ENCODE data around the gene SPTBN4.
A peak's percentile ranks its signal among the peaks of the same experiment; 100 is the strongest.
"Not testable (repeated sequence)": the region's sequence is repeated elsewhere in the genome, so short reads cannot be mapped to it uniquely, and the experiment has no call there.

The SPTBN4 gene

GRCh38 chr19:40521276-40521675 lies 54.5 kb downstream of the SPTBN4 start:
- Histone ChIP-seq H3K4me3 (ENCODE audit: low read length) (no peak overlapping the region), H3K27ac (ENCODE audit: low read depth, low read length) (no peak overlapping the region), H3K9ac (ENCODE audit: low read length) (no peak overlapping the region), H3K36me3 (ENCODE audit: control insufficient read depth, insufficient read depth, low read length) (no peaks in the 10 kb centered on the region), H3K27me3 (ENCODE audit: control insufficient read depth, insufficient read depth, low read length) (no peaks in the 10 kb centered on the region), H3K4me1 (ENCODE audit: control insufficient read depth, insufficient read depth, low read length) (no peaks in the 10 kb centered on the region)

GRCh38 chr19:40521900-40522299 lies 55.1 kb downstream of the SPTBN4 start:
- not testable (repeated sequence) for H3K36me3 ChIP-seq (ENCODE audit: control insufficient read depth, insufficient read depth, low read length); H3K27me3 ChIP-seq (ENCODE audit: control insufficient read depth, insufficient read depth, low read length); H3K4me3 ChIP-seq (ENCODE audit: low read length); H3K9ac ChIP-seq (ENCODE audit: low read length); H3K4me1 ChIP-seq (ENCODE audit: control insufficient read depth, insufficient read depth, low read length); H3K27ac ChIP-seq (ENCODE audit: low read depth, low read length)

- Histone ChIP-seq H3K4me1 (ENCODE audit: control insufficient read depth, insufficient read depth, low read length) (no peaks in the 10 kb centered on the region), H3K9ac (ENCODE audit: low read length) (no peak overlapping the region), H3K27me3 (ENCODE audit: control insufficient read depth, insufficient read depth, low read length) (no peaks in the 10 kb centered on the region), H3K27ac (ENCODE audit: low read depth, low read length) (no peak overlapping the region), H3K4me3 (ENCODE audit: low read length) (no peak overlapping the region), H3K36me3 (ENCODE audit: control insufficient read depth, insufficient read depth, low read length) (no peaks in the 10 kb centered on the region)
Measured at GRCh38 chr19:40523322-40524047, 56.7 kb downstream of the SPTBN4 start.

- Histone ChIP-seq H3K36me3 (ENCODE audit: control insufficient read depth, insufficient read depth, low read length) (no peaks in the 10 kb centered on the region), H3K4me3 (ENCODE audit: low read length) (no peak overlapping the region), H3K27me3 (ENCODE audit: control insufficient read depth, insufficient read depth, low read length) (no peaks in the 10 kb centered on the region), H3K27ac (ENCODE audit: low read depth, low read length) (no peak overlapping the region), H3K9ac (ENCODE audit: low read length) (no peak overlapping the region), H3K4me1 (ENCODE audit: control insufficient read depth, insufficient read depth, low read length) (no peaks in the 10 kb centered on the region)
Measured at GRCh38 chr19:40524133-40524549, 57.3 kb downstream of the SPTBN4 start.

GRCh38 chr19:40524655-40525054 lies 57.9 kb downstream of the SPTBN4 start:
- Histone ChIP-seq H3K27me3 (ENCODE audit: control insufficient read depth, insufficient read depth, low read length) (no peaks in the 10 kb centered on the region), H3K4me3 (ENCODE audit: low read length) (no peak overlapping the region), H3K9ac (ENCODE audit: low read length) (no peak overlapping the region), H3K36me3 (ENCODE audit: control insufficient read depth, insufficient read depth, low read length) (no peaks in the 10 kb centered on the region), H3K27ac (ENCODE audit: low read depth, low read length) (no peak overlapping the region), H3K4me1 (ENCODE audit: control insufficient read depth, insufficient read depth, low read length) (no peaks in the 10 kb centered on the region)

GRCh38 chr19:40525234-40526051 lies 58.6 kb downstream of the SPTBN4 start:
- no peak overlapping the region for H3K27ac ChIP-seq (ENCODE audit: low read depth, low read length)
- no peaks in the 10 kb centered on the region for H3K27me3 ChIP-seq (ENCODE audit: control insufficient read depth, insufficient read depth, low read length)
- no peaks in the 10 kb centered on the region for H3K36me3 ChIP-seq (ENCODE audit: control insufficient read depth, insufficient read depth, low read length)
- H3K4me1 ChIP-seq (ENCODE audit: control insufficient read depth, insufficient read depth, low read length): no peaks in the 10 kb centered on the region
- H3K9ac ChIP-seq (ENCODE audit: low read length): no peak overlapping the region
- H3K4me3 ChIP-seq (ENCODE audit: low read length): no peak overlapping the region

- no peaks in the 10 kb centered on the region for H3K27me3 ChIP-seq (ENCODE audit: control insufficient read depth, insufficient read depth, low read length)
- H3K9ac ChIP-seq (ENCODE audit: low read length): no peak overlapping the region
- no peak overlapping the region for H3K4me3 ChIP-seq (ENCODE audit: low read length)
- no peaks in the 10 kb centered on the region for H3K4me1 ChIP-seq (ENCODE audit: control insufficient read depth, insufficient read depth, low read length)
- H3K27ac ChIP-seq (ENCODE audit: low read depth, low read length): no peak overlapping the region
- no peaks in the 10 kb centered on the region for H3K36me3 ChIP-seq (ENCODE audit: control insufficient read depth, insufficient read depth, low read length)
Measured at GRCh38 chr19:40528078-40528477, 61.3 kb downstream of the SPTBN4 start.

- no peak overlapping the region for H3K4me3 ChIP-seq (ENCODE audit: low read length)
- H3K36me3 ChIP-seq (ENCODE audit: control insufficient read depth, insufficient read depth, low read length): no peaks in the 10 kb centered on the region
- H3K27ac ChIP-seq (ENCODE audit: low read depth, low read length): no peak overlapping the region
- no peaks in the 10 kb centered on the region for H3K27me3 ChIP-seq (ENCODE audit: control insufficient read depth, insufficient read depth, low read length)
- H3K9ac ChIP-seq (ENCODE audit: low read length): no peak overlapping the region
- H3K4me1 ChIP-seq (ENCODE audit: control insufficient read depth, insufficient read depth, low read length): no peaks in the 10 kb centered on the region
Measured at GRCh38 chr19:40528533-40529092, 61.8 kb downstream of the SPTBN4 start.

- no peaks in the 10 kb centered on the region for H3K36me3 ChIP-seq (ENCODE audit: control insufficient read depth, insufficient read depth, low read length)
- H3K27me3 ChIP-seq (ENCODE audit: control insufficient read depth, insufficient read depth, low read length): no peaks in the 10 kb centered on the region
- H3K27ac ChIP-seq (ENCODE audit: low read depth, low read length): no peak overlapping the region
- no peaks in the 10 kb centered on the region for H3K4me1 ChIP-seq (ENCODE audit: control insufficient read depth, insufficient read depth, low read length)
- peak overlapping the region; percentile 62 for H3K4me3 ChIP-seq (ENCODE audit: low read length)
- no peak overlapping the region for H3K9ac ChIP-seq (ENCODE audit: low read length)
Measured at GRCh38 chr19:40529093-40529954, 62.5 kb downstream of the SPTBN4 start.

- Histone ChIP-seq H3K27me3 (ENCODE audit: control insufficient read depth, insufficient read depth, low read length) (no peaks in the 10 kb centered on the region), H3K9ac (ENCODE audit: low read length) (no peak overlapping the region), H3K4me1 (ENCODE audit: control insufficient read depth, insufficient read depth, low read length) (no peaks in the 10 kb centered on the region), H3K27ac (ENCODE audit: low read depth, low read length) (no peak overlapping the region), H3K4me3 (ENCODE audit: low read length) (no peak overlapping the region), H3K36me3 (ENCODE audit: control insufficient read depth, insufficient read depth, low read length) (no peaks in the 10 kb centered on the region)
Measured at GRCh38 chr19:40530091-40530901, 63.5 kb downstream of the SPTBN4 start.

- no peak overlapping the region for H3K27ac ChIP-seq (ENCODE audit: low read depth, low read length)
- no peak overlapping the region for H3K4me3 ChIP-seq (ENCODE audit: low read length)
- H3K4me1 ChIP-seq (ENCODE audit: control insufficient read depth, insufficient read depth, low read length): no peaks in the 10 kb centered on the region
- H3K9ac ChIP-seq (ENCODE audit: low read length): no peak overlapping the region
- H3K36me3 ChIP-seq (ENCODE audit: control insufficient read depth, insufficient read depth, low read length): no peaks in the 10 kb centered on the region
- no peaks in the 10 kb centered on the region for H3K27me3 ChIP-seq (ENCODE audit: control insufficient read depth, insufficient read depth, low read length)
Measured at GRCh38 chr19:40533508-40533907, 66.7 kb downstream of the SPTBN4 start.
